ENCODE data around the gene ZFPM1. TPM values are rescaled to one million over a fixed set of nuclear protein-coding genes. Genes with fewer than 3 reads are reported as not detected.
"Not testable (repeated sequence)": the region's sequence is repeated elsewhere in the genome, so short reads cannot be mapped to it uniquely, and the experiment has no call there.

The ZFPM1 gene
- total RNA-seq, 1 donor from 2014 or later: 9.6 TPM

DNA sequence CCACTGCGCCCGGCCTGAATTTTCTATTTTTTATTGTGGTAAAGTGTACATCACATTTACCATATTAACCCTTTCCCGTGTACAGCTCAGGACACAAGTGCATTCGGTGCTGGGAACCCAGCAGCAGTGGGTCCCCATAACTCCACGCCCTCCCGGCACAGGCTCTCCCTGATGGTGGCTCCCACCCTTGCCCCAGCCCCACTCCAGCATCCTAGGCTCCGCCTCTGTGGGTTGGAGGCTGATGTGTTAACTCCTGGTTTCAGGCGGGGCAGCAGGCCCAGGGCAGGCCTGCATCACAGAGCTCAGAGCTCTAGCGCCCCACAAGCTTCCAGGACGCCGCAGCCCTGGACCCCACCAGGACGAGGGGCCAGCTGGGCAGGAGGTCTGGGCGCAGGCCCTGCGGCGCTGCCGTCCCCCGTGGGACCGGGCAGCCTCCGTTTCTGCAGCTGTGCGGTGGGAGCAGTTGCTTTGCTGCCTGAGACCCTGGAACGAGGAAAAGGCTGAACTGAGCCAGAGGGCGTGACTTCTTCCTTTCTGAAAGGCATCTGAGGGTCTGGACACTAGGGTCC lies 19.6 kb downstream of the ZFPM1 start:
- intact Hi-C loops (cut with DNase I): no loop called here
- DNase-seq (ENCODE audit: low spot score): no peak

DNA sequence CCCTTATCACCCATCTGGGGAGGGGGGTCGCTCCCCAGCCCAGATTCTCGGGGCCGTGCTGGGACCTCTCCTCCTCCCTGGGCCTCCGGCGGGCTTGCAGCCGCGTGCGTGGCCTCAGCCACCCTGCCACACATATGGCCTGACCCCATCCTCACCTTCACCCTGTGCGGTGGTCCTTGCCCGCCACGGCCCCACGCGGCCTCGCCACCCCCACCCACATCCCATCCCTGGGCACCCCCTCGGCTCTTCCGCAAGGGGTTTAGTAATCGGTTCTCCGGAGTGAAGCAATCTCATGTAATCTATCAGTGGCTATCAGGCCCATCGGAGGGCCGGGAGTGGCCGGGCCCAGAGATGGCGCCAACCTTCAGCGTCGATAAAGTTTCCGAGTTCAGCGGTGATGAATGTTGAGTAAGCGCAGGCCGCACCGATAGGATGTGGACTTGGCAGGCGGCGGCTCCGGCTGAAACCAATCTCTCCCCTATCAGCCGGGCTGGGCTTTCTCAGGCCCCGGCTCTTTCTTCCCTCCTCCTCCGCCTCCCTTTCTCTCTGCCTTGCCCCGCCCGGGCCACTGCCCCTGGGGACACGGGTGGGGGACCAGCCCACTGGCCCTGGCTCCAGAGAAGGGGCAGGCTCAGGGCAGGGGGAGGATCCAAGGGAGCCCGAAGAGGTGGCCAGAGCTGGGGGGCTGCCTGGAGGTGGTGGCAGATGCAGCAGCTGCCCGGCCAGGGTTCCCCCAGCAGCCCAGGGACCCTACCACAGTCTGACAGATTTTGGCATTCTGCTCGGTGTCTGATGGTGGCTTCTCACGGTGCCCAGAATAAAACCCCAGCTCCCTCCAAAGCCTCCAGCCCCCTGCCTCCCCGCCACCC lies 20.8 kb downstream of the ZFPM1 start:
- no peak for DNase-seq (ENCODE audit: low spot score)
- intact Hi-C loops (cut with DNase I): no loop called here

DNA sequence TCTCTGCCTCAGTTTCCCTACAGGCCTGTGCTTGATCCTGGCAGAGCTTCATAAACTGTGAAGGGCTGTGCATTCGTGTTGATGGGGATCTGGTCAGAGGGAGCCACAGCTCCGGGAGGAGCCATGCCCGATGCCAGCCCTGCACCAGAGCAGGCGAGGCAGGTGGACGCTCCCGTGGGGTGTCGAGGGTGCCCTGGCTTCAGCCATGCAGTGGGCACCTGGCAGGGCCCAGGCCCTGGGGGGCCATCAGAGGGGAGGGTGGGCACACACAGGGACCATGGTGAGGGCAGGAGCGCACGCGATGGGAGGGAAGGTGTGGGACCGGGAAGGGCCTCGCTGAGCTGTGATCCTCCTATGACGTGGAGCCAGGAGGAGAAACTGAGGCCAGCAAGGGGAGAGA lies 22.0 kb downstream of the ZFPM1 start:
- intact Hi-C loops (cut with DNase I): no loop called here
- no peak for DNase-seq (ENCODE audit: low spot score)

DNA sequence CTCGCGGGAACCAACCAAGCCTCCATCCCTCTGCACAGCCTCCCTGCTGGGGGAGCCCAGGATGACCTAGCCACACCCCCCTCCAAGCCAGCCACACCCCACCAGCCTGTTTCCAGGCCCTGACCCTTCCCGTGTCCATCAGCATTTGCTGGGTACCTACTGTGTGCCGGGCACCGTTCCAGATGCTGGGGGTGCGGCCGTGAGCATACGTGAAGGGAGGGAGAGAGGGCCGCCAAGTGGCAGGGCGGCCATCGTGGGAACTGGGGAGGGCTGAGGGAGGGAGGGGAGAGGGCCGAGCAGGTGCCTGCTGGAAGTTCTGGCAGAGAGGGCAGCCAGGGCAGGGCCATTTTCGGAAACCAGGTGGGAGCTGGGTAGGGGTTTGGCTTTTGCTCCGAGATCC lies 23.1 kb downstream of the ZFPM1 start:
- intact Hi-C loops (cut with DNase I): no loop called here

DNA sequence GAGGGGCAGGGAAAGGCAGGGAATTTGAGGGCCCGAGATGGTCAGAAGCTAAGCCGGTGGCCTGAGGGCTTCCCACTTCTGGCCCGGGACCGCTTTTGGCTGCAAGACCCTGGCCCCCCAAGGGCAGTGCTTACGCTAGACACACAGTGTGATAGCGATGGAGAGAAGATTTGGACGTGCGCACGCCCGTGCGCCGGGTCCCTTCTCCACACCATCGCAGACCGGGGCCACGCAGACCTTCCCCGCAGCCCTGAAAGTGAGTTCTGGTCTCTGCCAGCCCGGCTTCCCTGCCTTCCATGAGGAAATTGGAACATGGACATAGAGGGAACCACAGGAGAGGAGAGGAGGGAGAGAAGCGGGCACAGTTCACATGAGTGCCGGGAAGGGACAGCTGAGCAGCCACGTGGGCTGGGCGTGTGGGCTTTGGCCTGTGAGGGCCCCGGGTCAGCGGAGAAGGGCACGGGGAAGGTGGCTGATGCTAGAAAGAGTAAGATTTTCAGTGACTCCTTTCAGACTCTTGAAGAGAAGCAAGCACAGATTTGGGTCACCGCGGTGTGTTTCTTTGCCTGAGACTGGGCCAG lies 23.8 kb downstream of the ZFPM1 start:
- DNase-seq (ENCODE audit: low spot score): no peak
- intact Hi-C loops (cut with DNase I): no loop called here

More for the DNA sequence above, 23.1 kb downstream of the ZFPM1 start:
- DNase-seq (ENCODE audit: low spot score): no peak

DNA sequence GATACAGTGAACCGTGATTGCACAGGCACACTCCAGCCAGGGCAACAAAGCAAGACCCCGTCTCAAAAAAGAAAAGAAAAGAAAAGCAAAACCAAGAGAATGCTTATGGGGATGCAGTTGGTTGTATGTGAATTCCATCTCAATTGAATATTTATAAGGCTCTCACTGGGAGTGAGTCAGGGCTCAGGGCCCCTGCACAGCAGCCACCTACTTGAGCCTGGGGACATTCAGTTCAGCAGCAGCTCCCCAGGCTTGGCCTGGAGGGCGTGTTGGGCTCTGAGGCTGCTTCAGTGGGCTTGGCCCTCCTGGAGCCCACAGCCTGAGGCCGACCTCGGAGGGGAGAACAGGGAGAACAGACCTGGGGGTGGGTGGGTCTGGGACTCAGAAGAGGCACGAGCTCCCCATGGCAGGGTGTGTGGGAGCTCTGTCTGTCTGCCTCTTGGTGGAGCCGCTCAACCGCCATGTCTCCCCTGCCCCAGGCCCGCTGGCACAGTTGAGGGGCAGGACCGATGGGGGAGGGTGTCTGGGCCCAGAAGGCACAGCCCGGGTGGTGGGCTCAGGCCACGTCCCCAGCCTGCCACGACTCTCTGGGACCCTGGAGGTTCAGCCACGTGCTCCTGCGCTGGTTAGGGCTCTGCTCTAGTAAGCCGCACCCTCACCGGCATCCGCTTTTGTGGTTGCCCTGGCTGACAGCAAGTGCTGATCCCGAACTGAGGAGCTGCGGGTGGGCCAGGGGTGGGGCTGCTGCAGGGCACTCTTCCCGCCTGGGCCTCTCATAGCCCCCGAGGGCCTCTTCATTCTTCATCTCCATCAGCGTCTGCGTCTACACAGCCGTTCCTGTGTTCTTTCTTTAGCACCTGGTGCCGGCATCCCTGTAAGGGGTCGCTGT lies 24.8 kb downstream of the ZFPM1 start:
- DNase-seq (ENCODE audit: low spot score): no peak
- intact Hi-C loops (cut with DNase I): no loop called here

DNA sequence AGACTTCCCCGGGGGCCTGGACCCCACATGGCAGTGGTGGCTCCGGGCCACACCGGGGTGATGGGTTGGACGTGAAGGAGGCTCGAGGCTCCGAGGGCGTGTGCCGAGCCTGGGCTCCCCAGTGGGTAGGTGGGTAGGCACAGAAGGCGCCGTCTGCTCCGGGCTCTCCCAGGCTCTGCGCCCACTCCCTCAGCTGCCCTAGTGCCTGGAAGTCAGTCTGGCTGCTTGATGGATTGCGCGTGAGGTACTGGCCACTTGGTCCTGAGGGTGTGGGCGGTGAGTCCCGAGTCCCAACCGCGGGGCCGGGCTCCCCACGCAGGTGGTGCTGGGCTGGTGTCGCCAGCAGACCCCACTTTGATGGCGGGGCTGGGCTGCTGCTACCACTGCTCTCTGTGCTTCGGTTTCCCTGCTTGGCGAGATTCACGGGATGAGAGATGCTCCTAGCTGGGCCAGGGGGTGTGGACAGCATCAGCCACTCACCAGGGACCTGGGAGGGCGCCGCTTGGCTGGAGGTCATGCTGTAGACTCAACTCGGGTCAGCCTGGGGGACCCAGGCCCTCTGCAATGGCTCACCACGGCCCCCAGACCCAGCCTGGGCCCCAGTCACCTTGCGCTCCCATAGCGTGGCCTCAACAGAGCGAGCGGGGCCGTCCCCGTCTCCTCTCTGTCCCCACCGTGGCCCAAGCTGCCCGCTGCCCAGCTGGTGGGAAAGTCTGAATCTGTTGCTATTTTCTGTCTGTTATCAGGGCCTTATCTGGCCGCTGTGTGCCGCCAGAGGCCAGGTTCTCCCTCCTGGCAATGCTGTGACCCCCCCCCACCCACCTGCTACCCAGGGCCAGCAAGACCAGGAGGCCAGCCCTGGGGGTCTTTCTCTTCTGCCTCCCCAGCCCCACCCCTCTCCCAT lies 26.1 kb downstream of the ZFPM1 start:
- intact Hi-C loops (cut with DNase I): no loop called here
- no peak for DNase-seq (ENCODE audit: low spot score)

DNA sequence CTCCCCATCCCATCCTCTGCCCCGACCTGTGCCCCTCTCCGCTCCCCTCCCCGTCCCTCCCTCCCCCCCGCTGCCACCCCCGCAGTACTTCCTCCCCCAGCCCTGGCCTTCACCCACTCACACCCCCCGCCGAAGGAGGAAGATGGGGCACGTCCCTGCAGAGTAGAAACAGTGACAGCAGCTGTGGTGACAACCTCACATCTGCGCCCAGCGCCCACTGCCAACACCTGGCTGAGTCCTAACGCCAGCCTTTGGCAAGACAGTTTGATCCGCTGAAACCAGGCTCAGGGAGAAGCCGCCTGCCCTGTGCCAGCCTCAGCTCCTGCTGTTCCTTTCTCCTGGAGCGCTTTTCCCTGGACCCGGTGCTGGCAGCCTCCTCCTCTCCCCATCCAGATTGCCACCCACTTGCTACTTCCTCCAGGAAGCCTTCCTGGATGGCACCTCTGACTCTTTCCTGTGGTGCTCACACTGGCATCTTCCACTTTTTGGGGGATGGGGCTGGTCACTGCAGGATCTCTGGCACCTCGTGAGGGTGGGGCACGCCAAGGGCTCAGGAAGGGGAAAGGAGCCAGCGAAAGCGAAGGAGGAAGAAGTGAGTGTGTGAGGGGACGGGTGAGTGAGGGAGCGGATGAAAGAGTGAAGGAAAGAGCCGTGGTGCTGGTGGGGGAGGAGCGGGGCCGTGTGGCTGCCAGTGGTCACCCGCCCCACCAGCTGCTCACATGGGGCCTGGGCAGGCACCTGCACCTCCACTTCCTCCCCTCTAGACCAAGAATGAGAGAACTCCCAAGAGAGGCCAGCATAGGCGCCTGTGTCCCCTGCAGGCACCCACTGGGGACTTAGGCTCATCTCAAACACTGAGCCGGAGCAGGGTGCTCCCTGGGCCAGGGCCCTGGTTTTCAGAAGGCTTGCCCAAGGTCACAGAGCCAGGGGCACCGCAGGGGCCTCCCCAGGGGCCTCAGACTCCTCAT lies 27.0 kb downstream of the ZFPM1 start:
- no peak for DNase-seq (ENCODE audit: low spot score)
- intact Hi-C loops (cut with DNase I): no loop called here

DNA sequence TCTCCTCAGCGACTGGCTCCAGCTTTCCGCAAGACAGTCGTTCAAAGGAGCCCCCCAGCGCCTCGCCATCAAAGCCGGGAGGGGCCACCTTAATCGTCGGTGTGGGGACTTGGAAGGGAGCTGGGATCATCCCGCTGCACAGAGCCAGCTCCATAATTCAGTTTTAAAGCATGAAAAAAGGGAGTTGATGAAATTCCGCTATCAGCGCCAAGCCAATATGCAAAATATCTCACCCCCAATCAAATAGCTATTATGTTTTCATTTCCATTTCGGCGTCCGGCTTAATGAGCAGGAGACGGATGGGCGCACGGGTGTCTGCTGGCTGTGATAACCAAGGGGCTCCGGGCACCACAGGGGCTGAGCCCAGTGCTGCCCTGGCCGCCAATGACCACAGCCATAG lies 27.7 kb downstream of the ZFPM1 start:
- intact Hi-C loops (cut with DNase I): no loop called here
- DNase-seq (ENCODE audit: low spot score): no peak

DNA sequence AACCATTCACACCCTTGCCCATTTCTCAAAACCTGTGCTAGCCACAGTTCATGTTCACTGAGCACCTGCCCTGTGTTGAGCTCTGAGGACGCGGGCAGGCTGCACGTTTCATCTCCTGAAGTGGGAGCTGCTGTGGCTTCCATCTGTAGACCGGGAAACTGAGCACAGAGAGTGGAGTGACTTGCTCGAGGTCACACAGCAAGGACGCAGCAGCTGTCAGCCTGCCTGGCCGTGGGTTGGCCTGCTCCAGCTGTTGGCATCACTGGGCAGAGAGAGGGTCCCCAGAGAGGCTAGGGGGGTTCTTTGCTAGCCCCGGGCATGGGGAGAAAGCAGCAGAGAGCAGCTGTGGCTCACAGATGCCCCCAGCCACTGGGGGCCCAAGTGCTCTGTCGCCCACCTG lies 28.8 kb downstream of the ZFPM1 start:
- intact Hi-C loops (cut with DNase I): no loop called here
- DNase-seq (ENCODE audit: low spot score): no peak

DNA sequence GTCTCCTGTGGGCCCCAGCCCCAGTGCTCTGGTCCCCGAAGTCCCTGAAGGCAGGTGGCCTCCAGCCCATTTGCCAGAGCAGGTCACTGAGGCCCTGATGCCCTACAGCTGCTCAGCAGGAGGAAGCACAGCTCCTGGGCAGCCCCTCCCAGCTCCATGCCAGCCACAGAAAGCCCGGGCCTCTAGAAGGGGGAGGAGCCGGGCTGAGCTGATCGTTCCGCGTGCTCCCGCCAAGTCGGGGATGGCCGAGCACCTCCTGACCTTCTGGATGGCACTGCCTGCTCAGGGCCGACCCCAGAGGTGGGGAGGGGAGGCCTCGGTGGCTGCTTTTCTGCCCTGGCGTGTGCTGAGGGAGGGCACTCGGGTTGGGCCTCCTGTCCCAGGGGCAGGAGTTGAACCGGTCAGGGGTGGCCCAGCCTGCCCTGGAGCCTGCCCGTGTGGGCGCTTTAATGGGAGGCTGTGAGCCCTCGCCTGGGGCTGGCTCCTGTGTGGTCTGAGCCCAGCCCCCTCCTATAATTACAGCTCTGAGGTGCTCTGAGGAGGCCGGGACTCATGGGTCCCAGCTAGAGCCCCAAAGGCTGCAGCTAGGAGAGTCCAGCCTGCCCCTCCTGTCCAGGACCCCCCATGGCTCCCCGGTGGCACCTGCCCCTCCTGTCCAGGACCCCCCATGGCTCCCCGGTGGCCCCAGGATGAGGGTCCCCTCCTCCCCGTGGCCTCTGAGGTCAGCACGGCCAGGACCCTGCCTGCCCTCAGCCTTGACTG lies 29.7 kb downstream of the ZFPM1 start:
- intact Hi-C loops (cut with DNase I): no loop called here
- DNase-seq (ENCODE audit: low spot score): no peak

DNA sequence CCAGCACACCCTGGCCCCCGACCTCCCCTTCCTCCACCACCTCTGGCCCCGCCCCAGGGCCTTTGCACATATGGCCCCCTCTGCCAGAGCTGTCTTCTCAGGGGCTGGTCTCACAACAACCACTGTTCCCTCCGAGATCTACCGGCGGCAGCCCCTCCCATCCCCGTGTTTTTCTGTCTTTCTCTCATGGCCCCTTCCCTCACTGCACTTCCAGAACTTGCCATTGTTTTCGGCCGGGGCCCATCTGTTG lies 30.2 kb downstream of the ZFPM1 start:
- intact Hi-C loops (cut with DNase I): no loop called here
- DNase-seq (ENCODE audit: low spot score): no peak

DNA sequence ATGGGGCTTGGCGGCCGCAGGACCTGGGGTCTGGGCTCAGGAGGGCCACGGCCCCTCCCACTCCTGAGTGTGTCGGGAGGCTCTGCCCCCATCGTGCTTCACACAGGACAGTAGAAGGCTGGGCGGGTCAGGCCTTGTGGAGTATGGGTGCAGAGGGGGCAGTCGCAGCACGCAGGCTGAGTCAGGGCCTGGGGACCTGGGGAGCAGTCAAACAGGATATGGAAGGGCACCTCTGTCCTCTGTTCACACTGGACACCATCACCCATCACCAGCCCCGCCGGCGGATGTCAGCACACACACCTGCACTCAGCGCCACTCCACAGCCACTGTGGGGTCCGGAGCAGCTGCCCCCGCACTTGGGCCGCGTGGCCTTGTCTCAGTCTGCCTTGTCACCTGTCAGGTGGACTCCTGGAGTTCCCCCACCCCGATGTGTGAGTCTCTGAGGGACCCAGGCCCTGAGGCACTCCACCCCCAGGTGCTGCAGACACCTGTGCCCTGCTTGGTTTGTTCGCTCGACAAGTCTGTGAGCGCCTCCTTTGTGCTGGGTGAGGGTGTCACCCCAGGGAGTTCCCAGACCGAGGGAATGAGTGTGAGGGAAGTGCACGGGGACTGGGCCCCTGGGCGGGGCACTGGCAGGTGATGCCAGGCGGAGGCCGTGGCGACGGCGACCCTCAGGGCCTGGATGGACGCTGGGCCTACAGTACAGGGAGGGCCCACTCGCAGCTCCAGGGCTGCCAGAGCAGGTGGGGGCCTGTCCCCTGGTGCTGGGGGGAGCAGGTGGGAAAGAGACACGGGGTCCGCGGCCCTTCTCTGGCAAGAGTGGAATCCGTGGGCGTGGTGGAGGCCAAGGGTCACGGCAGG lies 31.7 kb downstream of the ZFPM1 start:
- no peak for DNase-seq (ENCODE audit: low spot score)
- intact Hi-C loops (cut with DNase I): no loop called here

DNA sequence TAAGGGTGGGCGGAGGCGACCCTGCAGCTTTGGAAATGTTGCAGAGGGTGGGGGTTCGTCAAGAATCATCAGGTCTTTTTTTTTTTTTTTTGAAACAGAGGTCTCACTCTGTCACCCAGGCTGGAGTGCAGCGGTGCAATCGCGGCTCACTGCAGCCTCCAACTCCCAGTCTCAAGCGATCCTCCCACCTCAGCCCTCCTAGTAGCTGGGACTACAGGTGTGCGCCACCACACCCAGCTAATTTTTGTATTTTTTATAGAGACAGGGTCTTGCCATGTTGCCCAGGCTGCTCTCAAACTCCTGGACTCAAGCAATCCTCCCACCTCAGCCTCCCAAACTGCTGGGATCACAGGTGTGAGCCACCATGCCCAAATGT lies 32.3 kb downstream of the ZFPM1 start:
- DNase-seq (ENCODE audit: low spot score); intact Hi-C loops (cut with DNase I): not testable (repeated sequence)

DNA sequence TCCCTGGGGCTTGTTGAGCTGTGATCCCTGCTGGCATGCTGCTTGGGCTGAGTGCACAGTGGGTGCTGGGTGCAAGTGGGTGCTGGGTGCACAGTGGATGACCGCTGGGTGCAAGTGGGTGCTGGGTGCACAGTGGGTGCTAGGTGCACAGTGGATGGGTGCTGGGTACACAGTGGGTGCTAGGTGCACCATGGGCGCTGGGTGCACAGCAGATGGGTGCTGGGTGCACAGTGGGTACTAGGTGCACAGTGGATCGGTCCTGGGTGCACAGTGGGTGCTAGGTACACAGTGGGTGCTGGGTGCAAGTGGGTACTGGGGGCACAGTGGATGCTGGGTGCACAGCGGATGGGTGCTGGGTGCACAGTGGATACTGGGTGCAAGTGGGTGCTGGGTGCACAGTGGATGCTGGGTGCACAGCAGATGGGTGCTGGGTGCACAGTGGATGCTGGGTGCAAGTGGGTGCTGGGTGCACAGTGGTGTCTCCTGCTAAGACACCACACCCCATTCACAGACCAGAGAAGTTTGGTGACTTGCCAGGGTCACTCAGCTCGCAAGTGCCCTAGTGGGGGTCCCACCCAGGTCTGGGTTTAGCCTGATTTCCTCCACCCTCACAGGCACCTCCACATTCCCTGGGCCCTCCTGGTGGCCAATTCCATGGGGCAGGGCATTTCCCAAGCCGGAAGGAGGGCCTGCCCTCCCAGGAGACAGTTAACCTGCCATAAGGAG lies 33.5 kb downstream of the ZFPM1 start:
- no peak for DNase-seq (ENCODE audit: low spot score)
- intact Hi-C loops (cut with DNase I): no loop called here

DNA sequence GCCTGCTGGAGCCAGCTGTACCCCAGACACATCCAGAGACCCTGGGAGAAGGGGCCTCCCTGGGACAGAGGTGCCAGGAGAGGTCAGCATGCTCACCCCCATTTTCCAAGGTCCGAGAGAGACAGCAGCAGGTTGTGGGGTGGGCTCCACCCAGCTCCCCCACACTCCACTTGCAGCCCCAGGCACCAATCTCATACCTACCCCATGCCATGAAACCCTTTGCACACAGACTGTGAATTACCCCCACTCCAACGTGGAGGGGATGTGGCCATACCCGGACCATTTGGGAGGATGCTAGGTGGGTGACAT lies 34.0 kb downstream of the ZFPM1 start:
- intact Hi-C loops (cut with DNase I): no loop called here
- no peak for DNase-seq (ENCODE audit: low spot score)
